Measurements from ENCODE around the gene MAJIN. TPM values are rescaled to one million over a fixed set of nuclear protein-coding genes. Genes with fewer than 3 reads are reported as not detected.
A peak's percentile ranks its signal among the peaks of the same experiment; 100 is the strongest.

Gene MAJIN
- total and polyA plus RNA-seq, 9 of the 15 experiments (the other 6 are each of a cell fraction or from before 2014, with no cell fraction given), result 0.17 to 0.83 (median 0.24) TPM; not detected in 2

DNA sequence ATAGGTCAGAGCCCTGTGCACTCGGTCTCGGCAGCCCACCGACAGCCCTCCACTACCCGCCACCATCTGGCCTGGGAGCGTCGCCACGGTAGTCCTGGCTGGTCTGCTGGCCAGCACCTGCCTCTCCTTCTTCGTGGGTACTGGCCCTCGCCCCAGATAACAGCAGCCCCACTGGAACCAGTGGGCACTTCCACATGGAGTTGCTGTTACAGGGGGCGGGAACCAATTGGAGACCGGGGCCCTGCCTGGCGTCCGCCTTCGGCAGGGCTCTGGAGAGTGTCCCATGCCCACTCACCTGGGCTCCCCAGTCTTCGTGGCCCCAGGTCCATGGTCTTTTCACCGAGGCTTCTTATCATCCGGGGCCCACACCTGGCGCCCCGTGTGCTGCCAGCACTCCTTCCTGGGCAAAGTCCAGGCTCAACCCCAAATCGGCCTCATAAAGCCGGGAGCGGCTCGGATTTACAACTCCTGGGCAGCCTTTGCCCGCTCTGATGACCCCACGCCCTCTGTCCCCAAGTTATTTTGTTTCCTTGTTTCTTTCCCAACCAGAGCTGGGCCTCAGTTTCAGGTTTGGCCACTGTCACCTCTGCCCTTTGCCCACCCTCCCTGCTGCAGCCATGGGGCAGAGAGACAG, 80.6 kb downstream of the MAJIN start (continued):
- TF ChIP-seq RREB1 (CRISPR knock-in tag; IDR thresholded peaks at IDR 0.05) (no peak), JUND (IDR thresholded peaks at IDR 0.05; ENCODE audit: borderline replicate concordance, low read depth, low read length) (no peak), JUND (tag; IDR thresholded peaks at IDR 0.05; ENCODE audit: borderline replicate concordance, low read depth, low read length) (no peak)

DNA sequence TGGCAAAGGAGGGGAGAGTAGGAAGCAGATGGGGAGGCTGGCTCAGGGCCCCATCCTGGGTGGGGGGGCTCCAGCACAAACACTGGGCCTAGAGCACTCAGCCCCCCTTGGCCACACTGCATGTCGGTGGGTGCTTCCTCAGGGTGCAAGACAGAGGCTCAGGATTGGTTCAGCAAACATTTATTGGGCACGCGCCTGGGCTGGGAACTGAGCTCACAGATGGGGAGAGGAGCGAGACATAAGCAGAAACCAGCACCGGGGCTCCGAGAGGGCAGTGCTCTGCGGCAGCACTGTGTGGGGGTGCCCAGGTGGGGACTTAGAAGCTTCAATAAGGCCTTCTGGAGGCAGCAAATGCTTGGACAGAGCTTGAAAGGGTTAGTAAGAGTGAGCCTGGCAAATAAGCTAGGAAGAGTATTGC, 81.4 kb downstream of the MAJIN start:
- no peaks in the 10 kb centered on the region for H3K27me3 ChIP-seq (ENCODE audit: control insufficient read depth in 2 of 2, insufficient read depth in 2 of 2, low read length in 2 of 2)
- in situ Hi-C loops (cut with MboI) (loop anchor here (5.0 kb wide), 2 partner anchors 43 to 103 kb away; no protein-coding TSS in a partner anchor), intact Hi-C loops (cut with micrococcal nuclease) (loop anchor here (5.0 kb wide), 1 partner anchor 103 kb away; no protein-coding TSS in a partner anchor)
- no peaks in the 10 kb centered on the region for H3K9me3 ChIP-seq (replicated peaks; ENCODE audit: control insufficient read depth, insufficient read depth, low read depth, low read length)
- ATAC-seq (no peak), DNase-seq (ENCODE audit: extremely low read depth in 1 of 4, low spot score in 3 of 4) (no peak), FAIRE-seq (no peak)
- H3K9me1 ChIP-seq (ENCODE audit: control insufficient read depth, insufficient read depth, low read length), result no peaks in the 10 kb centered on the region
- no peak overlapping the region; the same call in 2 of the 3 replicates for H3K27ac ChIP-seq (ENCODE audit: extremely low read depth, low read depth, low read length)
- H4K20me1 ChIP-seq (replicated peaks; ENCODE audit: control insufficient read depth, insufficient read depth, low read length), result no peaks in the 10 kb centered on the region
- no peaks in the 10 kb centered on the region for H3K79me2 ChIP-seq (ENCODE audit: control insufficient read depth, insufficient read depth, low read length)
- TF ChIP-seq ZNF277 (CRISPR knock-in tag; IDR thresholded peaks at IDR 0.05; ENCODE audit: borderline replicate concordance) (no peak), SRF (CRISPR knock-in tag; IDR thresholded peaks at IDR 0.05) (no peak), ZBTB33 (CRISPR knock-in tag; IDR thresholded peaks at IDR 0.05) (no peak)
- H3K9ac ChIP-seq (ENCODE audit: insufficient read depth in 1 of 2, low read depth in 2 of 2, low read length in 2 of 2), result peak overlapping the region in 1 of 2 experiments; percentile 79; a peak in 2 of 4 replicates
- H3K36me3 ChIP-seq (ENCODE audit: control insufficient read depth, insufficient read depth, low read length), result peaks cover 7% of the 10 kb centered on the region; the same call in 1 of the 3 replicates
- no peak overlapping the region; the same call in 1 of the 2 replicates for H2AFZ ChIP-seq (ENCODE audit: low read depth, low read length)
- WGBS (ENCODE audit: insufficient coverage, low coverage, missing lambda C conversion rate), result 93% methylated on average over 6 of the region's 7 CpGs
- peaks cover 39 to 90% of the 10 kb centered on the region in 2 experiments for H3K4me1 ChIP-seq (replicated peaks in 1 of 2; ENCODE audit: control insufficient read depth in 2 of 2, insufficient read depth in 2 of 2, low read length in 2 of 2)
- H3K4me2 ChIP-seq (ENCODE audit: insufficient read depth, low read length), result no peak overlapping the region
- POLR2A ChIA-PET, result interaction anchor here (0.6 to 3.4 kb wide), 4 partner anchors 12 to 195 kb away, joined by 3 to 28 read pairs (median 4); partner anchors contain the start of gene EHD1
- no peak overlapping the region for H3K4me3 ChIP-seq
- CTCF ChIA-PET (ENCODE audit: low intra/inter-chr PET ratio), result no interaction called here
- BruUV-seq (replicated peaks), result no TSS peak

Data from K562 (cell line).